Measurements from ENCODE around the gene DPH3.

- TF ChIP-seq POLR2A (IDR thresholded peaks at IDR 0.05) (no peak), CTCF (IDR thresholded peaks at IDR 0.05) (no peak)
Observed at GRCh38 chr3:16255326-16255725, 9.4 kb downstream of the DPH3 start.
